ENCODE measurements around the gene MEGF6.

- no peak for TF ChIP-seq CTCF (IDR thresholded peaks at IDR 0.05)
- TF ChIP-seq POLR2A (IDR thresholded peaks at IDR 0.05) = no peak
These were observed 33.9 kb upstream of the MEGF6 start for GRCh38 chr1:3645247-3645646.

All from body of pancreas (tissue), 4 donors.